NCI-H526 treated with DMSO at 0.1 percent for 48 hours (cell line): ENCODE results near the gene SRL.
A peak's percentile ranks its signal among the peaks of the same experiment; 100 is the strongest.

Source experiments
- DNase-seq: peaks from one replicate; lab custom pipeline; 2025; lab: John Stamatoyannopoulos, UW

The SRL gene

DNA sequence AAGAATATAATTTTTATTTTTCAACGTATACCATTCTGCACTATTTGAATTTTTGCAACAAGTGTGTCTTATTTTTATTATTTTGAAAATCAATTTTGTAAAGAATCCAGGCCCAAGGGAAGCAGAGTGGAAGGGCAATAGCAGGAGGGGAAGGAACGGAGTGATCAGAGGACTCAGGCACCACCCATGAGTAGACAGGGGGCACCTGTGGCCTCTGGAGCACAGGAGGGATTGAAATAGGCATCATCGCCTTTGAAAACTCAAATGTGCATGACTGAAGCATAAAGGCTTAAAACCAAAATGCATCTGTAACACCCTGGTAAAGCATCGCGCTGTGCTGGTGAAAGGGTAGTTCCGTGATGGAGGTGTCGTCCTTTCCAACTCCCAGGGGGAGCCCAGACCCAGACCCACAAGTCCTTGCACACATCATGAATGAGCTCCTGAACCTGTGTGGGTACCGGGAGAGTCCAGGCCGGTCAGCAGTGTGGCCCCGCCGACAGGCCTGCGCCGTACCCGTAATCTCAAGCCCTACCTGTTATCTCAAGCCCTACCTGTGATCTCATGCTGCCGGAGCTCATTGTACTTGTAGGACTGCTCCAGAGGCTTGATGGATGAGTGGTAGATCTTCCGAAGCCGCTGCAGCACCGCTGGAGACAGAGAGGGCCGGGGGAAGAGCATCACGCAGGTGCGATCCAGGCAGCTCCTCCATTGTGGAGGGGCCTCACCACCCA, 39.1 kb downstream of the SRL start:
- DNase-seq, result no peak

DNA sequence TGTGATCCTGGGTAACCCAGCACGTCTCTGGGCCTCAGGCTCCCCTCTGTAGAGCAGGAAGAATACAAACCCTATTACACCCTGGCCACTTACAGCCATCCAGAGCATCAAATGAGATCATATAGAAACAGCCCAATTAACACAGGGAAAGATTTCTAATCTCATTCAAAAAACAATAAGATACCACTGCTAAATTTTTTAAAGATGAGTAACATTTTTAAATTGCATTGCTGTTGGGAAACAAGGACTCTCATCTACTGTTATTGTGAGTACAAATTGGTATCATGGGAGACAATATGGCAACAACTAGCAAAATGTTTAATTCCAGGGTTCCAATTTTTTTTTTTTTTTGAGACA, 41.1 kb downstream of the SRL start:
- no peak for DNase-seq

DNA sequence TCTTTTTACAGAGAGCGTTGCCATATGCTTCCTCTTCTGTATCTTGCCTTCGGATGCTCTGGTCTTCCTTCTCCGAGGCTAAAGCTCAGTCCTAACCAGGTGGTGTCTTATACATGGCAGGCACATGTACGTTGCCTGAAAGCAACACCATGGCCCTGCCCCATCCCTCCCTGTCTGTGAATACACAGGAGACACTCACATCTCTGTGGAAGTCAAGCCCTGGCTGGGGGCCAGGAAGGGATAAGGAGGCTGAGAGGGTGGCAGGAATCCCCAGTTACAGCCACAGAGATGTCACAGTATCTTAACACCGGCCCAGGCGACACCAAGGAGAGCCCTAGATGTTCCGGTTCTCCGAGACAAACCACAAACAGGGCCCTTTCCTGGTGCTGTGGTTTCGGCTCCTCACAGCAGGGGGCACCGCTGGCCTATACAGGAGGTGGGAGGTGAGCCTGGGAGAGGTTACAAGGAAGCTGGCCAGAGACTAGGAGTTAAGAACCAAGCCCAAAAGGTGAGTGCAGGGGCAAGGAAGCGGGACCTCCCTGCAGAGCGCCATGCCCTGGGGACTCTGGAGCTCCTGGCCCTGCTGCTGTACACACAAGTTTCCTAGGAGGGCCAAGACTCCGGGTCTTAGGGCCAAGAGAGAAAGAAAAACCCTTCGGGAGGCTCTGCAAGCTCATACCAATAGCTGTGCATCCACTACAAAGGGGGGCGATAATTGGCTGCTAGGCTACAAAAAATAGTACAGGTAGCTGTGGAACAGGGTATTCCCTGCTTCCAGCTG, 41.7 kb downstream of the SRL start:
- DNase-seq, result no peak

DNA sequence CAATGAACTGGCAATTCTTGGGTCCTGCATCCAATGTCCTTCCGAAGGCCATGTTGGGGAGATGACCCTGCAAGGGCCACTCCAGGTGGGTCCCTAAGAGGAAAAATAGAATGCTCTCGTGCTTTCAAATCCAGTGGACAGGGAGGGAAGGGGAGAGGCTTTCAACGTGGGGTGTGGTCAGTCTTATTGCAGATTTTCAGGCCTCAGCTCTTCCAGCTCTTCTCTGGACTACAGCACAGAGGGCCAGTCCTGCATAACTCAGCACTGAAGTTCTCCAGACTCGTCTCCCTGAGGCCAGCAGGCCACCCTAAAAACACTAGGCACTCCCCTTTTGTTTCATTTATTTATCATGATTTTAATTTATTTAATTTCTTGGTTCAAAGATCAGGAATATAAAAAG, 43.1 kb downstream of the SRL start:
- DNase-seq, result no peak

DNA sequence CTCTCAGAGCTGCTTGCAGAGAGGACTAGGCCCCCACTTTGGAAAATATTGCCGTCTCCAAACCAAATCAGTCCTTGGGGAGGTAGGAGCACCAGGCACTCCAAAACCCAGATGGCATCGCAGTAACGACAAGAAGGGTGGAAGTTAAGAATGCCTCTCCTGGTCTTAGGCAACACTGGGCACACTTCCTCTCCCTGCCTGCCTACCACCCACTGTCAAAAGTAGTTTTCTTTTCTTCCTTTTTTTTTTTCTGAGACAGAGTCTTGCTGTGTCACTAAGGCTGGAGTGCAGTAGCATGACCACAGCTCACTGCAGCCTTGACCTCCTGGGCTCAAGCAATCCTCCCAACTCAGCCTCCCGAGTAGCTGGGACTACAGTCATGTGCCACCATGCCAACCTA, 47.2 kb downstream of the SRL start:
- no peak for DNase-seq

DNA sequence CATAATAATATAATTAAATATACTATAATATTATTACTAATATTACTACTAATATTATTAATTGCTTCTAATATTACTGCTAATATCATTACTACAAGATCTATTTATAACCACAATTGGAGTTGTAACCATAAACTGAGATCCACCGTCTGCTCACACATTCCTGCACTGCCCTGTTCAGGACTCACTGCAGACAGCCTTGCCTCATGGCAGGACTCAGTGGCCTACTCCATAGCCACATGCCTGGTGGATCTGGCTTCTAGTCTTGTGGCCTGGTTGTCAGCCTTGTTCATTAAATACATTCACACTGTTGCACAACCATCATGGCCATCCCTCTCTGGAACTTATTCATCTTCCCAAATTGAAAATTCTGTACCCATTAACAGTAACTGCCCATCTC, 48.0 kb downstream of the SRL start:
- no peak for DNase-seq

DNA sequence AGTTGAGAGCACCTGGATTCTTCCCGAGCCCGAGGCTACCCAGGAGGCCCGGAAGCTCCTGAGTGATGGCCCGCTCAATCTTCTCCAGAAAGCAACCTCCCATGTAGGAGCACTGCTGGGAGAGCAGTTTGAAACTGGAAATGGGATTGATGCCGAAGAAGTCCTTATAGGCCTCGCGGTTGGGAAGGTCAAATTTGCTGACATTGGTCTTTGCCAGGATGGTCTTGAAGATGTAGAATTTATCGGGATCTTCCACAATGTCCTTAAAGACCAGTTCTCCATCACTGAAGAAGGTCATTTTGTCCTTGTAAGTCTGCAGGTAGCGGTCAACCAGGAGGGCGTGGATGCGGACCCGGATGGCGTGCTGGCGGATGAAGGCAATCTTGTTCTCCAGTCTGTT, 49.7 kb downstream of the SRL start:
- DNase-seq, result no peak

DNA sequence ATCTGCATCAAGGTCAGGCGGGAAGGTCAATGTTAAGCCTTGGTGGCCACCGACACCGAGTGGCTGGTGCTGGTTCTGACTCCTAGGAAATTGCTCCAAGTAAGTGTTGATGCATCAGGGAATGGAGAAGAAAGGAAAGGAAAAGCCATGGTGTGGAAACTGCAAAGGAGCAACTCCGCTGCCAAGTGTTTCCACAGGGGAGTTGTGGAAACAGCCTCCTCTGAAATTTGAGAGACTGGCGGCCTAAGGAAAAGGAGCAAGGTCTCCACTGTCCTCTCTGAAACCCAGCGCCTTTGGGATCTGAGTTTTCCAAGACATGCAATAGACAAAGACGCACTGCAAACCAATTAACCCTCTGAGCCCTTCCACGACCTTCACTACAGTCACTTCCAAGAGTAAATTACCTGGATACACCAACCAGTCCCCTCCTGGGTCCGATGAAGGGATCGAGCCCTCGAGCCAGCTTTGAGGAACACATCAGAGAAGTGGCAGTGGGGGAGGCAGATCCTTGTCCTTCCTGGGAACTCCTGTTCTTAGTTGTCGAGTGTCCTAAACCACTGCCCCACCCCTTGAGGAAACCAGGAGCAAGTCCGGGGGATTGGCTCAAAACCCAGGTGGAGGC, 51.1 kb downstream of the SRL start:
- no peak for DNase-seq

DNA sequence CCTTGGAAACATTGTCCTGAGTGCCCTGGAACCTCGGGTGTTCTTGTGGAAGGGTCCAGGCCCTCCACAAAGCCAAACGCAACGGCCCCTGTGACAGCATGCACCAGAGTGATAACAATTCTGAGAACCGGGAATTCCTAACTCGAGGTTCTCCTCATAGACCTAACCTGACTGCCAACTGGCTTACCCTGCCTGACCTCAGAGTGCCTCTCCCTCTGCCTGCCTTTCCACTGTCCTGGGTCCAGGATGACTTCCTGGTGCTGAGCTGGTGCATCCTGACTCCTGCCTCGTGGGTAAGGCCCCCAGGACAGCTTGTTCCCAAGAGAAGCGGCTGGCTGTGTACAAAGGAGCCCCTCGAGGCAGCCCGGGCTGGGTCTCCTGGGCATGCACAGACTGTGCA, 51.8 kb downstream of the SRL start:
- no peak for DNase-seq

DNA sequence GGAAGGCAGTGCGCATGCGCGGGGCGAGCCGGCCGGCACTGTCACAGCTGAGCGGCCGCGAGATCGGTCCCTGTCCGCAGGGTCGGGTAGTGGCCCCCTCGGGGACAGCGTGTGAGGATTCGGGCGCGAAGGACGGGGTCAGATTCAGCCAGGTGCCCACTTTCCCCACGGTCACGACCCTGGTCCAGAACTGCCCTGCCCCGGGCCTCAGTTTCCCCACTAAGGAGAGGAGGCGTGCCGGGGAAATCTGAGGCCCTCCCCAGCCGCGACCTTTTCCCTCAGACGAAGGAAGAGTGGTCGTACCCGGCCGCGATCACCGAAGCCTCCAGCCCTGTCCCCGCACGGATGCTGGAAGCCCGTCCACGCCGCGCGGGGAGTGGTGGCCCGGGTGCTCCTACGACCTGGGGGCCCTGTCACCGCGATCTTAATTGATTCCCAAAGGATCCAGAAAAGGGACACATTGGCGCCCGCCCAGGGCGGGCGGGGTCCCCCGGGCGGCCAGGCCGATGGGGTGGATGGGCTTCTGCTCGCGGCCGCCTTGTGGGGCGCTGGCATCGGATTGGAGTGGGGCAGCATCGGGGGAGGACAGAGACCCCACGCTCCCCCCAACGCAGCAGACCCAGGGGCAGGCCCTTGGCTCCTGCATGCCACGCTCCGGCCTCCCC, 57.7 kb downstream of the SRL start:
- no peak for DNase-seq

DNA sequence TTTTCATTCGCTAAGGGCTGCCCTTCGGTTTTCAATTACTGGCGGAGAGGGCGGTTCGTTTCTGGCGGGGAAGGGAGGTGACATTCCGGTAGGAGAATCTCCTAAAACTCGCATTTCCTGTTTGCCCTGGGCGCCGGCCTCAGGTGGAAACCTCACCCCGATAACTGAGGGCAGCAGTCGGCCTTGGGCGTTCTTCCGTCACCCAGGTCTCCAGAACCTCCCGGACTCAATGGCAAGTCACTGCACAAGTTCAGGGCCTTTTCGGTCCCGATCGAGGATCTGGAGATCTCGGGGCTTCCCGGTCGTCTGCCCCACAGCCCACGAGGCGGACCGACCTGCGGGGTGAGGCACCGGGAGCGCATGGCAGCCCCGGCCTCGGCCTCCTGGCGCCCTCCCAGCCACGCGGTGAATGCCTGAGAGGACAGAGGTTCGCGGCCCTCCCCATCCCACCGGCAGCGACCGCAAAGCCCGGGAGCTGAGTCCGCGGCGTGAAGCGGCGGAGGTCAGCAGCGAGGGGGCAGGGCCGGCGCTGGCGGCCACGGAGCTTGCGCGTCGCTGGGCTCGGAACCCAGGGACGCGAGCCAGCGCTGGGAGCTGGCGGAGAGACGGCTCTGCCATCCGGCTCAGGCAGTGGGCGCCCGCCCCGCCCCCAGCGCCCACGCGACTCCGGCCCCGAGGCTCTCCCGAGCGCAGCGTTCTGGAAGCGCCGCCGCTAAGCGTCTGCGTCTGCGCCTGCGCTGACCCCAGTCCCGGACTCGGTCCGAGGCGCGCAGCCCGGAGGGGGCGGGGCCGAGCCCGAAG, 58.4 kb downstream of the SRL start:
- peak; percentile 70 for DNase-seq

DNA sequence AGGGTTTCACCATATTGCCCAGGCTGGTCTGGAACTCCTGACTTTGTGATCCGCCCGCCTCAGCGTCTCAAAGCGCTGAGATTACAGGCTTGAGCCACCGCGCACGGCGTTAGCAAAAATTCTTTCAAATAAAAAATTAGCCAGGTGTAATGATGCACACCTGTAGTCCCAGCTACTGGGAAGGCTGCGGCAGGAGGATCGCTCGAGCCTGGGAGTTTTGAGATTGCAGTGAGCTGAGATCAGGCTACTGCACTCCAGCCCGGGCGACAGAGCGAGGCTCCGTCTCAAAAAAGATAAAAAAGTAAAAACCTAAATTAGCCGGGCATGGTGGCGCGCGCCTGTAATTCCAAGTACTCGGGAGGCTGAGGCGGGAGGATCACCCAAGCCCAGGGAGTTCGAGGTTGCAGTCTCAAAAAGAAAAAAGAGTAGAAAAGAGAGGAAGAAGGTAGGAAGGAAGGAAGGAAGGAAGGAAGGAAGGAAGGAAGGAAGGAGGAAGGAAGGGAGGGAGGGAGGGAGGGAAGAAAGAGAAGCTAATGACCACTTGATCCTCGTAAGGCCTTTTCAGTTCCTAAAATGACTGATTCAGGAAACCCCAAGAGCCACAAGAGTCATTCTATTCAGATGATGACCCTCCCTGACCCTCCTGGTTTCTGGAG, 59.2 kb downstream of the SRL start:
- no peak for DNase-seq

DNA sequence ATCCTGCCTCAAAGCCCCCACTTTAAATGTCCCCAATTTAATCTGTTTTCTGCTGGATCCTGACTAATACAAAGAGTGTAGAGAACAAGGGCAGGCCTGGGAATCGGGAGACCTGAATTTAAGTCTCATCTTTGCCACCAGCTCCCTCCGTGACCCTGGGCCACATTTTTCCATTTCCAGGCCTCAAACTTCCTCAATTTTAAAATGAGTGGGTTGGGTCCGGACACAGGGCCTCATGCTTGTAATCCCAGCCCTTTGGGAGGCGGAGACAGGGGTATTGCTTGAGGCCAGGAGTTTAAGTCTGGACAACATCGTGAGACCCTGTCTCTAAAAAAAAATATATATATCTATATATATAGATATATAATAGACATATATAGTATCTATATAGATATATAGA, 61.4 kb downstream of the SRL start:
- no peak for DNase-seq

DNA sequence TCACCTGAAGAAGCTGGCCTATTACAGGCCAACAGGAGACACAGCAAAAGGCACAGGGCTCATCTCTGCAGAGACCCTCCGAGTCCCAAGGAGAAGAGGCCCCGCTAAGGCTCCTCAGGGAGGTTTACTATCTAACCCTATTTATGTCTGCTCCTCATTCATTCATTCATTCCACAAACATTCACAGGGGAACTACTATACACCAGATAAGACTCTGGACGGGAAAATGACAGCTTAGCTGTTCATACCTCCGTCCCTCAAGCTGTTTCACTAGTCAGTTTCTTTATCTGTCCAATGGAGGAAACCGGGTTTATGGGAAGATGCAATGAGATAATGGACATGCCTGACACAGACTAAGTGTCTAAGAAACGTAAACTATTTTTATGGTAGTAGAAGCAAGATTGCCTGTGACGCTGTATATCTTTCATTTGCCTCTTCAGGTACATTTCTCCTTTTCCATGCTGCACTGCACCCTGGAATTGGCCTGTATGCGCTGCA, 62.1 kb downstream of the SRL start:
- no peak for DNase-seq

DNA sequence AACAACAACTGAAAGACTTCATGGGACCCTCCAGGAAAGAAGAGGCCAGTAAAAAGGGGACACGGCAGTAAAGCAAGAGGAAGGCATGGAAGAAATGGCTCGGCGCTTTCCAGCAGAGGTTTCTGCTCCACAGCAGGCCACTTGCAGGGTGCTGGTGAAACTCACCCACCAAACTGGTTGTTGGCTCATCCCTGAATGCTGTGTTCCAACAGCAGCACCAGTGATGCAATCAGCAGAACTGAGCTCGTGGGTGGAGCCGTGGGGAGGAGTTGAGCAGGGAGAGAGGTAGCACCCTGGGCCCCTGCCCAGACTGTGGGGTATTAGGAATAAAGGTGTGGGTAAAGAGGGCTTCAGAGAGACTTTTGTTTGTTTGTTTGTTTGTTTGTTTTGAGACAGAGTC, 62.9 kb downstream of the SRL start:
- no peak for DNase-seq

DNA sequence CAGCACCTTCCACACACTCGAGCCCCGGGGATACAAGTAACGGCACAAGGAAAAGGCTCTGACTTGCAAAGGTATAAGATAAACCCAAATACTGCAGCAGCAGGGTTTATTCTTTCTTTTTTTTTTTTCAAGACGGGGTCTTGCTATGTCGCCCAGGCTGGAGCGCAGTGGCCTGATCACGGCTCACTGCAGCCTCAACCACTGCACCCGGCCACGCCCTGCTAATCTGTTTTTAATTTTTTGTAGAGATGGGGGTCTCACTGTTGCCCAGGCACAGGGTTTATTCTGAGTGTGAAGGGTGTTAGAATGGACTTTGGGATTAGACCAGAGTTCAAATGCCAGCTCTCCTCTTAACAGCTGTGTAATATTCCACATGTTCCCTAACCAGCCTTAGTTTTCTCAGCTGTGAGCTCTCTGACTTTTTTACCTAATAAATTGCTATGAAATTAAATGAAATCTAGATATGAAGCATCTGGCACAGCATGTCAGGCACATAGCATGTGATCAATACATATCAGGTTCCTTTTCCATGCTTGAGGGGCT, 63.3 kb downstream of the SRL start:
- no peak for DNase-seq

DNA sequence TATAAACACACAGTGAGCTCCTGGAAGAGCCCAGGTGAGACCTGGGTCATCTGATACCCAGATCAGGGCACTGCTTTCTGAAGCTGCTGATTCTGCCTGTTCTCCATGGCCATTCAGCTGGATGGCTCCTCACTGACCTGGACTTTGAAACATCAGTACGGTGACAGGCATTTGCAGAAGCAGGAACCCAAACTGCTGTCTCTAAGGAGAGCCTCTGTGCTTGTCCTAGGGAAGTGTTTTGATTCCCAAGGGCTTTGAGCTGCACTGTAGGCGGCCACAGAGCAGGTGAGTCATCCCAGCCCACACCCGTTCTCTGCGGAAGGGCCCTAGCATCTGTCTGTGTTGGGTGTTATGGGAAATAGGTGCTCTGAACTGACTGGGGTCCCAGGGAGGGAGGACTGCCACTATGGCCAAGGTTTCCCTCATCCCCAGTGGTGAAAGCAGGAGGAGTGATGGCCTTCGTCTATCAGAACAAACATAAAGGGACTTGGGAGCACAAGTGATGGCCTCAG, 64.9 kb downstream of the SRL start:
- no peak for DNase-seq

DNA sequence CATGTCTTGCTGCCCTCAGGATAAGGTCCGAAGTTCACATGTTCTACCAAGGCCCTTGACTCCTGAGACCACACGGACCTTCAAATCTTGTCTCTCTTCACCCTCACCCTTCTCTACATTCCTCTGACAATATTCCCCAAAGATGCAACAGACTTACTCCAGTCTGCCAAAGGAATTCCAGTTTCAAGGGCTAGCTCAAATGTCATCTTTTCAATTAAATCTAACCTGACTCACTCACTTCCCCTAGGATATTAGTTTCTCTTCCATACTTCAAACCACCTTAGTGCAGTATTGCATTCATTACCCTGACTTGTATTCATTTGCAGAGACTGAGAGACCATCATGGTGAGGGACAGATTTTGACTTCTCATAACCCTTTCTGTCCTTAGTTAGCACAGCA, 66.0 kb downstream of the SRL start:
- no peak for DNase-seq

DNA sequence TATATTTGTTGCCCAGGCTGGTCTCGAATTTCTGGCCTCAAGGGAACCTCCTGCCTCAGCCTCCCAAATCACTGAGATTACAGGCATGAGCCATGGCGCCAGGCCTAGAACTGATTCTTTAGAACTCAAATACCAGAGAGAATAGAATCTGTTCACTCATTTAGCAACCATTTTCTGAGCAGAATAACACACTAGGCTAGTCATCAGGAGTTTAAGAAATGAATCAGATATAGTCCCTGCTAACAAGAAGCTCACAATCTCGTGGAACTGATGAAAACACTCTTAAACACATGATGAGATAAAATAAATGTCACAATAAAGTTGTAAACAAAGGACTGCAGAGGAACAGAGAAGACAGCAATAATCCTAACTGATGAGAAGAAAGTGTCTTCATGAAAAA, 69.8 kb downstream of the SRL start:
- no peak for DNase-seq

DNA sequence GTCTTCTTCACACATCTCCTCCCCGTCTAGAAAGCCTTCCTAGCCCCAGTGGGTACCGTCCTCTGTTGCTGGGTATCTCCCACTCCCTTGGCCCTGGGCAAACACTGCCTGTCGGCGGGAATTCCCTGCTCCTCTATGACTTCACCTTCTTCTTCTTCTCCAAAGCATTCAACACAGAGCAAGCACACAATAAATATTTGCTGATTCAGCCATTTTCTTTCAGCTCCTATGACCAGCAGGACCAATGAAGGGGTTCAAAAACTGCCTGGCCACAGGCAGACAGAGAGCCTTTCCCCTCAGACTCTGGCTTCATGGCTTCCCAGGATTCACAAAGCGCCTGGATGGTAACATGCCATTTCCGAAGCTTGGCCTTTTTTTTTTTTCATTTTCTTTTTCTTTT, 72.5 kb downstream of the SRL start:
- DNase-seq, result no peak

DNA sequence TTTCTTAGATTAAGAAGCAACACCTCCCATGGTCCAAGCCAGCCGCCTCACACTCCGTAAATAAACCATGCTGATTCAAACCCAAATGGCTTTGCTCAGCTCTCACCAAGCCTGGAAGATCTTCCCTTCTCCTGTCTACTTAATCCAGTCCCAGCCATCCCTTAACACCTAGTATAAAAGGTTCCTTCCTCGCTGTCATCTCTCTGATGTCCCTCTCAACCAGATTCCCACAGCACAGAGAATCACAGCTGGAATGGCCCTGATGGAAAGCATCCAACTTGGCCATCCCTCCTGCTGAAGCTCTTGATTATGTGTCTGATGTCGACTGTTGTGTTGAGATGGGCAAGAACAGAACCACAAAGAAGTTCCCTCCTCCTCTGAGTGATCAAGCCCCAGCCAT, 75.1 kb downstream of the SRL start:
- no peak for DNase-seq
